HepG2 (cell line): Measurements from ENCODE around the gene WAS. TPM values are rescaled to one million over a fixed set of nuclear protein-coding genes. Genes with fewer than 3 reads are reported as not detected.
A peak's percentile ranks its signal among the peaks of the same experiment; 100 is the strongest.

ENCODE experiments used
- ATAC-seq: fragments of 200-7000 bp; cut with Tn5 transposase; 3 replicates; pipeline ENCODE4 v1.9.1; 2020; ENCODE audit warnings: mild to moderate bottlenecking, moderate library complexity
- BruUV-seq: library from RNA; stranded (reverse); fragments of 400-500 nt; replicated peaks from 2 replicates; lab custom pipeline; 2021; lab: Mats Ljungman, UMichigan
- CTCF ChIA-PET: fragments of 300-600 bp; formaldehyde crosslinking; extraction: SDS; loops from one replicate; lab custom pipeline; 2021; ENCODE audit warnings: low total read pairs, inconsistent platforms, low intra/inter-chr PET ratio; lab: Yijun Ruan, JAX
- POLR2A ChIA-PET: fragments of 350-600 bp; sonication (Branson Sonifier 250); formaldehyde crosslinking; loops from one replicate; lab custom pipeline; 2020; ENCODE audit warnings: antibody characterized with exemption, inconsistent platforms; lab: Yijun Ruan, JAX
- DNase-seq: peaks from one replicate; pipeline ENCODE4 v3.0.0-alpha.2; 2015; ENCODE audit warnings: low spot score
- FAIRE-seq: peaks from 3 replicates; lab custom pipeline; 2011; peaks lifted over from hg19 to GRCh38; lab: Jason Lieb, UNC
- H2AFZ ChIP-seq: one replicate; pipeline ENCODE4 v1.6.1; 2011; ENCODE audit warnings: low read length, inconsistent platforms
- H3K27ac ChIP-seq: fragments of 300-600 bp; 3 replicates; pipeline ENCODE4 v1.8.0; 2011; ENCODE audit warnings: mixed run types, mild to moderate bottlenecking, mixed read lengths, low read length, inconsistent platforms; ENCODE audit not compliant: insufficient read depth; ENCODE audit errors: extremely low read length
- H3K27me3 ChIP-seq, 2 experiments: fragments of 200-600 bp in 1 of 2; 2 replicates in 1 of 2; 3 replicates in 1 of 2; pipeline versions ENCODE4 v1.6.0 to v1.8.0; 2011; ENCODE audit warnings: low read length in 2 of 2, mild to moderate bottlenecking in 2 of 2, moderate library complexity in 2 of 2, inconsistent platforms in 1 of 2; ENCODE audit not compliant: insufficient read depth in 2 of 2, control insufficient read depth in 1 of 2
- H3K36me3 ChIP-seq, 2 experiments: fragments of 200-600 bp in 1 of 2; replicated peaks in 1 of 2; 2 replicates in 1 of 2; 3 replicates in 1 of 2; pipeline versions ENCODE4 v1.5.1 to v1.8.0; 2011; ENCODE audit warnings: low read length in 2 of 2, inconsistent platforms in 1 of 2; ENCODE audit not compliant: insufficient read depth in 2 of 2, control insufficient read depth in 1 of 2
- H3K4me1 ChIP-seq: 2 replicates; pipeline ENCODE4 v1.5.1; 2012; ENCODE audit warnings: low read length, inconsistent platforms; ENCODE audit not compliant: insufficient read depth
- H3K4me2 ChIP-seq: 2 replicates; pipeline ENCODE4 v1.6.0; 2011; ENCODE audit warnings: low read depth, low read length, inconsistent platforms
- H3K4me3 ChIP-seq, 3 experiments: fragments of 200-600 bp in 1 of 3; sonication (generic), shearing (Covaris generic) in 1 of 3; replicated peaks in 1 of 3; 2 replicates each; pipeline ENCODE4 v1.5.1; 2011 to 2016; ENCODE audit warnings: low read length in 3 of 3, inconsistent platforms in 2 of 3, low read depth in 2 of 3, mild to moderate bottlenecking in 2 of 3, control low read depth in 1 of 3, mixed read lengths in 1 of 3; ENCODE audit not compliant: insufficient read depth in 1 of 3
- H3K79me2 ChIP-seq: one replicate; pipeline ENCODE4 v1.6.1; 2011; ENCODE audit warnings: low read length, inconsistent platforms; ENCODE audit not compliant: insufficient read depth
- H3K9ac ChIP-seq: 2 replicates; pipeline ENCODE4 v1.6.0; 2011; ENCODE audit warnings: mild to moderate bottlenecking, low read depth, low read length, inconsistent platforms; ENCODE audit not compliant: insufficient read depth
- H3K9me3 ChIP-seq: 2 replicates; pipeline ENCODE4 v1.5.1; 2012; ENCODE audit warnings: mild to moderate bottlenecking, low read length
- H4K20me1 ChIP-seq: 2 replicates; pipeline ENCODE4 v1.6.0; 2011; ENCODE audit warnings: inconsistent platforms, mild to moderate bottlenecking, low read length, moderate library complexity; ENCODE audit not compliant: insufficient read depth
- CAMTA2 ChIP-seq: sonication (generic); formaldehyde crosslinking; IDR thresholded peaks from 2 replicates; pipeline ENCODE4 v1.4.0; 2020; ENCODE audit warnings: mild to moderate bottlenecking, missing genetic modification reagents, borderline replicate concordance
- FOXA3 ChIP-seq: IDR thresholded peaks from 2 replicates; pipeline ENCODE4 v1.6.1; 2016; ENCODE audit warnings: missing genetic modification reagents, missing compliant biosample characterization
- SOX5 ChIP-seq: IDR thresholded peaks from 2 replicates; pipeline ENCODE4 v1.6.1; 2016; ENCODE audit warnings: borderline replicate concordance
- SP4 ChIP-seq: sonication (generic); formaldehyde crosslinking; IDR thresholded peaks from 2 replicates; pipeline ENCODE4 v1.8.1; 2023; ENCODE audit warnings: mild to moderate bottlenecking, missing genetic modification reagents
- TCF7 ChIP-seq: sonication (generic); IDR thresholded peaks from 2 replicates; pipeline ENCODE4 v1.6.1; 2016; ENCODE audit warnings: antibody characterized with exemption, low read depth
- ZNF260 ChIP-seq: sonication (generic); formaldehyde crosslinking; IDR thresholded peaks from 2 replicates; pipeline ENCODE4 v1.4.0; 2020; ENCODE audit warnings: missing genetic modification reagents, low read depth, mild to moderate bottlenecking, borderline replicate concordance
- ZNF543 ChIP-seq: sonication (generic); formaldehyde crosslinking; IDR thresholded peaks from 2 replicates; pipeline ENCODE4 v1.4.0; 2020; ENCODE audit warnings: mild to moderate bottlenecking, missing genetic modification reagents
- ZSCAN12 ChIP-seq: sonication (generic); formaldehyde crosslinking; IDR thresholded peaks from 2 replicates; pipeline ENCODE4 v1.9.0; 2021; ENCODE audit warnings: mild to moderate bottlenecking, missing genetic modification reagents
- WGBS: methylation state at CpG from one replicate; pipeline ENCODE4 v1.1.6; 2017; ENCODE audit warnings: low lambda C conversion rate; 5-methylcytosine and 5-hydroxymethylcytosine counted together
- in situ Hi-C: cut with HindIII; loops from 2 replicates; pipeline ENCODE4 v1.10.0; 2017; ENCODE audit warnings: low pct_unique_long_range_greater_than_20kb; ENCODE audit not compliant: extremely low pct_ligation_motif_present
- intact Hi-C: fragments of 100-400 bp; cut with micrococcal nuclease; formaldehyde crosslinking; loops from one replicate; pipeline ENCODE4 v1.10.0; 2022; ENCODE audit not compliant: unreplicated experiment
- polyA plus RNA-seq, 8 experiments: library from polyadenylated mRNA; depleted of rRNA in 3 of 8; stranded (reverse) in 7 of 8; unstranded in 1 of 8; fragments of >200 nt; fragmentation: Illumina TruSeq in 4 of 8; extraction: Trizol in 4 of 8; gene quantifications; 2 replicates each; pipeline versions ENCODE4 v1.2.1 to v1.2.3, GENCODE V29; 2011 to 2016; ENCODE audit warnings: low read depth in 4 of 8, missing spikeins in 1 of 8, mixed read lengths in 1 of 8; ENCODE audit not compliant: insufficient read depth in 1 of 8
- total RNA-seq, 5 experiments: library from RNA; depleted of rRNA; stranded (reverse); fragments of >200 nt; fragmentation: Illumina TruSeq; extraction: Trizol; gene quantifications; 2 replicates each; pipeline ENCODE4 v1.2.3, GENCODE V29; 2016; ENCODE audit warnings: low read depth in 1 of 5
- TF ChIP-seq, protein P1 (sequence below): IDR thresholded peaks from 2 replicates; pipeline ENCODE4 v1.6.1; 2016; ENCODE audit warnings: low read depth, missing genetic modification reagents, missing compliant biosample characterization
- TF ChIP-seq, protein P2 (sequence below): sonication (generic); formaldehyde crosslinking; IDR thresholded peaks from 2 replicates; pipeline ENCODE4 v1.4.0; 2020; ENCODE audit warnings: mild to moderate bottlenecking, missing genetic modification reagents, borderline replicate concordance
- TF ChIP-seq, protein P3 (sequence below): sonication (generic); formaldehyde crosslinking; IDR thresholded peaks from 2 replicates; pipeline ENCODE4 v1.4.0; 2020; ENCODE audit warnings: missing genetic modification reagents

WAS gene
- total and polyA plus RNA-seq, 2 of the 13 experiments (the other 11 are each of a cell fraction or from before 2014, with no cell fraction given), result 0.11 TPM; not detected in 1

DNA sequence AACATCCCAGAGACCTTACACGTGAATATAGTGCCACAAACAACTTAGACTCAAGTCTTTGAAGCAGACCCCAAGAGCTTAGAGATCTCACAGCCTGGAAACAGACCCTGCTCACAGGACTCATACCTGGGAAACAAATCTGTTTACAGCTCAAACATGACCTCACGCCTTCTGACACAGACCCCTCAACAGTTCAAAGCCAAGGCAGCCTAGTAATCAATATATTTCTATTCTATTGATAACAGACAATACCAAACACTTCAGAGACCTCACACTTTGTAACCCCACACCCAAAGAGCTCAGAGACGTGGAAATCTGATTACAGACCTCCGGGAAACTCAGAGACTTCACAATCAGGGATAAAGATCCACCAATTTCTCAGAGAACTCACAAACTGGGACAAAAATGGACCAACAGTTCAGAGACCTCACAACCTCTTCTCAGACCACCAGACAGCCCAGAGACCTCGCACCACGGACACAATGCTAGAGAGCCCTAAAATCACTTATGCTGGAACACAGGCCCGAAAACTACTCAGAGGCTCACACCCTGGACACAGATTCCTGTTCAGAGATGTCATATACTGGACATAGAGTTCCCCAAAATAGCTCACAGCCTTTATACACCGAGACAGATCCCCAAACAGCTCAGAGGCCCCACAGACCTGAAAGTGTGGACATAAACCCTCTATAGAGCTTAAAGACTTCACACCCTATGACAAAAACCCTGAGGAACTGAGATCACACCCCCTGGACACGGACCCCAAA is 27.7 kb downstream of the WAS start:
- POLR2A ChIA-PET, result interaction anchor here (0.9 to 4.5 kb wide), 9 partner anchors 7 to 201 kb away, joined by 3 to 45 read pairs (median 3); partner anchors contain the start of genes HDAC6, PQBP1, SUV39H1 and TIMM17B
- no TSS peak for BruUV-seq
- Histone ChIP-seq H3K4me1 (peaks cover 60% of the 10 kb centered on the region), H3K27me3 (no peaks in the 10 kb centered on the region; a peak in 1 of 5 replicates), H3K36me3 (no peaks in the 10 kb centered on the region; a peak in 1 of 5 replicates), H3K9me3 (no peaks in the 10 kb centered on the region), H3K4me3 (peak overlapping the region; percentile 25 to 55 (median 51); a peak in 3 of 6 replicates), H3K79me2 (peaks cover 5% of the 10 kb centered on the region), H3K4me2 (peak overlapping the region; percentile 91), H4K20me1 (no peaks in the 10 kb centered on the region), H3K27ac (peak overlapping the region; percentile 100), H2AFZ (no peak overlapping the region), H3K9ac (peak overlapping the region; percentile 91)
- CTCF ChIA-PET, result no interaction called here
- WGBS, result 27% methylated on average over 5 of the region's 9 CpGs
- DNase-seq (no peak), FAIRE-seq (no peak), ATAC-seq (no peak)
- intact Hi-C loops, result no loop called here
- in situ Hi-C loops, result no loop called here
- TF ChIP-seq, protein P1, sequence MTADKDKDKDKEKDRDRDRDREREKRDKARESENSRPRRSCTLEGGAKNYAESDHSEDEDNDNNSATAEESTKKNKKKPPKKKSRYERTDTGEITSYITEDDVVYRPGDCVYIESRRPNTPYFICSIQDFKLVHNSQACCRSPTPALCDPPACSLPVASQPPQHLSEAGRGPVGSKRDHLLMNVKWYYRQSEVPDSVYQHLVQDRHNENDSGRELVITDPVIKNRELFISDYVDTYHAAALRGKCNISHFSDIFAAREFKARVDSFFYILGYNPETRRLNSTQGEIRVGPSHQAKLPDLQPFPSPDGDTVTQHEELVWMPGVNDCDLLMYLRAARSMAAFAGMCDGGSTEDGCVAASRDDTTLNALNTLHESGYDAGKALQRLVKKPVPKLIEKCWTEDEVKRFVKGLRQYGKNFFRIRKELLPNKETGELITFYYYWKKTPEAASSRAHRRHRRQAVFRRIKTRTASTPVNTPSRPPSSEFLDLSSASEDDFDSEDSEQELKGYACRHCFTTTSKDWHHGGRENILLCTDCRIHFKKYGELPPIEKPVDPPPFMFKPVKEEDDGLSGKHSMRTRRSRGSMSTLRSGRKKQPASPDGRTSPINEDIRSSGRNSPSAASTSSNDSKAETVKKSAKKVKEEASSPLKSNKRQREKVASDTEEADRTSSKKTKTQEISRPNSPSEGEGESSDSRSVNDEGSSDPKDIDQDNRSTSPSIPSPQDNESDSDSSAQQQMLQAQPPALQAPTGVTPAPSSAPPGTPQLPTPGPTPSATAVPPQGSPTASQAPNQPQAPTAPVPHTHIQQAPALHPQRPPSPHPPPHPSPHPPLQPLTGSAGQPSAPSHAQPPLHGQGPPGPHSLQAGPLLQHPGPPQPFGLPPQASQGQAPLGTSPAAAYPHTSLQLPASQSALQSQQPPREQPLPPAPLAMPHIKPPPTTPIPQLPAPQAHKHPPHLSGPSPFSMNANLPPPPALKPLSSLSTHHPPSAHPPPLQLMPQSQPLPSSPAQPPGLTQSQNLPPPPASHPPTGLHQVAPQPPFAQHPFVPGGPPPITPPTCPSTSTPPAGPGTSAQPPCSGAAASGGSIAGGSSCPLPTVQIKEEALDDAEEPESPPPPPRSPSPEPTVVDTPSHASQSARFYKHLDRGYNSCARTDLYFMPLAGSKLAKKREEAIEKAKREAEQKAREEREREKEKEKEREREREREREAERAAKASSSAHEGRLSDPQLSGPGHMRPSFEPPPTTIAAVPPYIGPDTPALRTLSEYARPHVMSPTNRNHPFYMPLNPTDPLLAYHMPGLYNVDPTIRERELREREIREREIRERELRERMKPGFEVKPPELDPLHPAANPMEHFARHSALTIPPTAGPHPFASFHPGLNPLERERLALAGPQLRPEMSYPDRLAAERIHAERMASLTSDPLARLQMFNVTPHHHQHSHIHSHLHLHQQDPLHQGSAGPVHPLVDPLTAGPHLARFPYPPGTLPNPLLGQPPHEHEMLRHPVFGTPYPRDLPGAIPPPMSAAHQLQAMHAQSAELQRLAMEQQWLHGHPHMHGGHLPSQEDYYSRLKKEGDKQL (CRISPR knock-in tag), result 0 out of 2 replicates have a peak, but pooled peaks have one; percentile 25
- TF ChIP-seq ZNF260 (CRISPR knock-in tag), result no peak
- TF ChIP-seq ZSCAN12, result no peak
- peak; percentile 77 for TF ChIP-seq SOX5 (CRISPR knock-in tag)
- TF ChIP-seq CAMTA2 (CRISPR knock-in tag), result no peak
- TF ChIP-seq, protein P2, sequence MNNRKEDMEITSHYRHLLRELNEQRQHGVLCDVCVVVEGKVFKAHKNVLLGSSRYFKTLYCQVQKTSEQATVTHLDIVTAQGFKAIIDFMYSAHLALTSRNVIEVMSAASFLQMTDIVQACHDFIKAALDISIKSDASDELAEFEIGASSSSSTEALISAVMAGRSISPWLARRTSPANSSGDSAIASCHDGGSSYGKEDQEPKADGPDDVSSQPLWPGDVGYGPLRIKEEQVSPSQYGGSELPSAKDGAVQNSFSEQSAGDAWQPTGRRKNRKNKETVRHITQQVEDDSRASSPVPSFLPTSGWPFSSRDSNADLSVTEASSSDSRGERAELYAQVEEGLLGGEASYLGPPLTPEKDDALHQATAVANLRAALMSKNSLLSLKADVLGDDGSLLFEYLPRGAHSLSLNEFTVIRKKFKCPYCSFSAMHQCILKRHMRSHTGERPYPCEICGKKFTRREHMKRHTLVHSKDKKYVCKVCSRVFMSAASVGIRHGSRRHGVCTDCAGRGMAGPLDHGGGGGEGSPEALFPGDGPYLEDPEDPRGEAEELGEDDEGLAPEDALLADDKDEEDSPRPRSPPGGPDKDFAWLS (CRISPR knock-in tag), result no peak
- TF ChIP-seq SP4 (CRISPR knock-in tag), result no peak
- peak; percentile 52; the same call in 1 of the 2 replicates for TF ChIP-seq TCF7
- TF ChIP-seq FOXA3 (CRISPR knock-in tag), result peak; percentile 24; the same call in 1 of the 2 replicates
- TF ChIP-seq ZNF543 (CRISPR knock-in tag), result no peak
- TF ChIP-seq, protein P3, sequence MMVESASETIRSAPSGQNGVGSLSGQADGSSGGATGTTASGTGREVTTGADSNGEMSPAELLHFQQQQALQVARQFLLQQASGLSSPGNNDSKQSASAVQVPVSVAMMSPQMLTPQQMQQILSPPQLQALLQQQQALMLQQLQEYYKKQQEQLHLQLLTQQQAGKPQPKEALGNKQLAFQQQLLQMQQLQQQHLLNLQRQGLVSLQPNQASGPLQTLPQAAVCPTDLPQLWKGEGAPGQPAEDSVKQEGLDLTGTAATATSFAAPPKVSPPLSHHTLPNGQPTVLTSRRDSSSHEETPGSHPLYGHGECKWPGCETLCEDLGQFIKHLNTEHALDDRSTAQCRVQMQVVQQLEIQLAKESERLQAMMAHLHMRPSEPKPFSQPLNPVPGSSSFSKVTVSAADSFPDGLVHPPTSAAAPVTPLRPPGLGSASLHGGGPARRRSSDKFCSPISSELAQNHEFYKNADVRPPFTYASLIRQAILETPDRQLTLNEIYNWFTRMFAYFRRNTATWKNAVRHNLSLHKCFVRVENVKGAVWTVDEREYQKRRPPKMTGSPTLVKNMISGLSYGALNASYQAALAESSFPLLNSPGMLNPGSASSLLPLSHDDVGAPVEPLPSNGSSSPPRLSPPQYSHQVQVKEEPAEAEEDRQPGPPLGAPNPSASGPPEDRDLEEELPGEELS (CRISPR knock-in tag), result peak; percentile 66; the same call in 1 of the 2 replicates
